NCI-H187 treated with DMSO at 0.1 percent for 48 hours (cell line): ENCODE data around the gene ITPR1.

ENCODE experiments used
- DNase-seq: peaks from one replicate; lab custom pipeline; 2025; lab: John Stamatoyannopoulos, UW

Gene ITPR1

DNA sequence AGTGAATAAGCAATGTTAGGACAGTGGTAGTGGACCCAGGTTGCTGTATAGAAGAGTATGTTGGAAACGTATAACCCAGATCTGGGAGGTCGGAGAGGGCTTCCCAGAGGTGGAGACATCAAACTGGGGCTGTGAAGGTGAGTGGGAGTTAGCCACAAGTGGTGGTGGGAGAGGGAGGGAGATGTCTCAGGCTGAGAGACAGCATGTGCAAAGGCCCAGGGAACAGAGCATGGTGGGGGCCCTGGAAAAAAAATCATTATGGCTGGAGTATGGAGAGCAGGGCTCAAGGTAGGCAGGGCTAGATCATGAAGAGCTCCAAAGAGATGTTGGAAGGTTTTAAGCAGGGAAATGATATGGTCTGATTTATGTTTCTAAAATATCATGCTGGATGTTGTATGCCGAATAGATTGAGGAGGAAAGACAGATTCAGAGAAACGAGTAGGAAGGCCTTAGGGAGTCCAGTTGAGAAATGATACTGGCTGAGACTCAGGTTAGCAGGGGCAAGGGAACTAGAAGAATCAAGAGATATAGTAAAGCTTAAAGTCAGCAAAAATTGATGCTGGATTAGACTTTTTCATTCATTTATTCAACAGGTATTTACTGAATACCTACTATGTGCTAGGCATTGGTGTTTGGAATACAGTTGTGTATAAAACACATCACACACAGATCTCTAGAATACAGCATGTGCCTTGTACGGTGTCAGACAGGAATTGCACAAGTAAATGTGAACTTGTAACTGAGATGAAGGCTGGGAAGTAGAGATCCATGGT lies 17.0 kb downstream of the ITPR1 start:
- no peak for DNase-seq

DNA sequence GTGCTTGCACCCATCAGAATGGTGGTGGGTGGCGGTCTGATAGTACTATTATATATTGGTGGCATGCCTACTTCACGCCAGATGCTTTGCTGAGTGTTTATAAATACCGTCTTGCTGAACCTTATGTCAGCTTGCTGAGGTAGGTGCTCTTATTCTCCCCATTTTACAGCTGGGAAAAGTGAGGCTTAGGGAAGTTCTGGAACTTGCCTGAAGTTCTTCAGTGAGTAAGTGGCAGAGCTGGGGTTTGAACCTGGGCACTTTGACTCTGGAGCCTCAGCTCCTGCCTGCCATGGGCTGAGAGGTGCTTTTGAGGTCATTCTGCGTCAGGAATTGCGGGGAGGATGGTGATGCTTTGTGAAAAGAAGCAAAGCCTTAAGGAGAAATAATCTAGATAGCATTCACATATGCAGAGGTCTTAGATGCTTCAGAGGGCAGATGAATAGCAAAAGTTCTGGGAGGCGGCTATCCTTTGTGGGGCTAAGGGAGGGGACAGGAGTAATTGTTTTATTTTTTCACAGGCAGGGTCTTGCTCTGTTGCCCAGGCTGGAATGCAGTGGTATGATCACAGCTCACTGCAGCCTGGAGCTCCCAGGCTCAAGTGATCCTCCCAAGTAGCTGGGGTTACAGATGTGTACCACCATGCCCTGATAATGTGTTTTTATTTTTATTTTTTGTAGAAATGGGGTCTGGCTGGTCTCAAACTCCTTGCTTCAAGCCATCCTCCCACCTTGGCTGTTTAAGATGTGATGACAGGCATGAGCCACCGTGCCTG lies 18.5 kb downstream of the ITPR1 start:
- DNase-seq: no peak

DNA sequence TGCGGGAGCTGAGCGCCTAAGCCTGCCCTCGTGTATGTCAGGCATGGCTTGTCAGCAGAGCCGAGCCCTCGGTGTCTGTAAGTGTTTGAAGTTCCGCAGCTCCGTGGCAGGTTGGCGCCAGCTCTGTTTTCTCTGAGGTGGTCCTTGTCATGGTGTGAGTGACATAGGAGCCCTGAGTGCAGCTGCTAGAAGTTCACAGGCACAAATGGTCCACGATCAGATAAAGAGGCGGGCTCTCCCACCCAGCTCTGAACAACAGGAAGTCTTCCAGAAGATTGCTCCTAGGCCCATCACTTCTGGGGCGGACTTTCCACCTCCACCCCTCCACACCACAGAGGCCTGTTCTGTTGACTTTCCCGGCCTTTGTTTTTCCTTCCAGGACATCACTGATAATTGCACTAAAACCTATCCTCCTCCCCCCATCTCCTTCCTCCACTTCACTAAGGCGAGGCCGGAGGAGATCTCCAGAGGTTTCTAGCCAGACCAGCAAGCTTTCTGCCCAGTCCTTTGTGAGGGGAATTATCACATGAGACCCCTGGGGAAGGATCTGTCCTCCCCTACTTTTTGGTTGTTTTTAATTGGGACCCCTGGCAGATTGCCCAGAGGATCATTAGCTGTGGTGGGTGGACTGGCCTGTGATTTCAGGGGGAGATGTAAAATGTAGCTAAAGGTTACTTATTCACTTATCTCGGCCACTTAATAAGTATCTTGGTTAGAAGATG lies 19.9 kb downstream of the ITPR1 start:
- DNase-seq: no peak

DNA sequence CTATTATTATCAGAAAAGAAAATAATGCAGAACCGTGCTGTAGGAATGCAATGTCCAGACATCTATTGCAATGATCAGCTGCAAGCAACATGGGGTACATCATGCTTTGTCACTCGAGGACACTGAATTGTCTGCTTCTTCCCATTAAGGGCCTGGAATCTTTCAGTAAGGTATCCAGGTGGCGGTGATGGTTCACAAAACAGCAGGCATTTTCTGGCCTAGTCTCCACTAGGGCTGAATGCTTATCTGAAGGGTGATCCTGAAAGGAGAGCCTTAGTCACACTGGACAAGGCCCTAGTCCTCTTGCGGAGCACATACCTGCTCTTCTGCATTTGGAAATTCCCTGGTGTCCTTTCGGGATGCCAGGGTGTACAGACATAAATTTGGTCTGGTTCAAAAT lies 21.2 kb downstream of the ITPR1 start:
- DNase-seq: no peak

DNA sequence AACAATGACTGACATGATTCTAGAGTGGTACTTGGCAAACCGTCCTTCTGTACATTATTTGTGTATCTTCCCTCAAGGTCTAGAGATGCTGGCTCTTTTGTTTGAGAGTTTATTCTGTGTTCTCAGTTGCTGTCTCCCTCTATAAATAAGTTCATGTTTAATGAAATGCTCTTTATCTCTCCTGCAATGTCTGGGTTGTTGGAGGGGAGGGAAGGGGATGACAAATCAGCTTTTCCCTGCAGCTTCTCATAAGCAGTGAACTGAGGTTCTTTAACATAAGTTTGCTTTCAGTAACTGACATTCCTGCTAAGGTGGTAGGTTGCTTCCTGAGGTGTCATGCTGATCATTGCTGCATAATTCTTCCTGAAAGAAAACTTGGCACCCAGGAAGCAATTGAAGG lies 21.8 kb downstream of the ITPR1 start:
- DNase-seq: no peak

DNA sequence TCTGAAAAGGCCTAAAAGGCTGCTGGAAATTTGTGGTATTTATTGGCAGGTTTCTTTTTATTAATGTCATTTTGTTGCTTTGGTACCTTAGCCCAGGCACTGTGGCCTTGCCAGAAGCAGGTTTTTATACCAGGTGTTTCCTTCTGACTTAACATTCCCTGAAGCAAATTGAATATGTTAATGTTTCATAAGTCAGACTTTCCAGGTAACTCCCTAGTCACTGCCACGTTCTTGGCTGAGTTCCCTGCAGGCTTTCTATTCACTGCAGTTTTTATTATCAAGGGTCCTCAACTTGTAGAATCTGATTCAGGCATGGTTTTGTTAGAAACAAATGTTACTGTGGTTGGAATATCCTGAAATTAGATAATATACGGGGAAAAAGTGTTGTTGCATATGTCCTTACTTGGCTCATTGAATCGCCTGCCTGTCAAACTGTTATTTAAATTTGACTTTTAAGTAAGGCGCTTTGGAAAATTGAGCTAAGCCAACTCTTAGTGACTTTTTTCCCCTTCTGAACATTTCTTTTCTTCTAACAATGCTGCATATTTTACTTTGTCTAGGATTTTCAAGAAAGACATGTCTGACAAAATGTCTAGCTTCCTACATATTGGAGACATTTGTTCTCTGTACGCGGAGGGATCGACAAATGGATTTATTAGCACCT lies 22.9 kb downstream of the ITPR1 start:
- DNase-seq: no peak

DNA sequence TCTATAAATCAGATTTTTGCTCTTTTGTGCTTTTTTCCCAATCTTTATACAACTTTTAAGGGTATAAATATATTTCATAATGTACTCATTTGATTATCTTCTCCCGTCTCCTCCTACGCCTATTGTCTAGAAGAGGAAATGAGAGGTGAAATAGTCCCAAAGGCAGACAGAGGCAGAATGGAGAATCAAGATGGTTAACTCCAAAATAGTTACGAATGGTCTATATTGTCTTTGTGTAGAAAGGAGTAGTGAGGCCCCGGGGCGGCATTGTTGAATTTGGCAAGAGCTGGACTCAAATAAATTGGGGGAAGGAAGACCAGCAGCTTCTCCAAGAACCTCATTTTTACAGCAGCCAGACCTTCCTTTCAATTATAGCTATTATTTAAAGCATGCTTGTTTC lies 23.9 kb downstream of the ITPR1 start:
- no peak for DNase-seq

DNA sequence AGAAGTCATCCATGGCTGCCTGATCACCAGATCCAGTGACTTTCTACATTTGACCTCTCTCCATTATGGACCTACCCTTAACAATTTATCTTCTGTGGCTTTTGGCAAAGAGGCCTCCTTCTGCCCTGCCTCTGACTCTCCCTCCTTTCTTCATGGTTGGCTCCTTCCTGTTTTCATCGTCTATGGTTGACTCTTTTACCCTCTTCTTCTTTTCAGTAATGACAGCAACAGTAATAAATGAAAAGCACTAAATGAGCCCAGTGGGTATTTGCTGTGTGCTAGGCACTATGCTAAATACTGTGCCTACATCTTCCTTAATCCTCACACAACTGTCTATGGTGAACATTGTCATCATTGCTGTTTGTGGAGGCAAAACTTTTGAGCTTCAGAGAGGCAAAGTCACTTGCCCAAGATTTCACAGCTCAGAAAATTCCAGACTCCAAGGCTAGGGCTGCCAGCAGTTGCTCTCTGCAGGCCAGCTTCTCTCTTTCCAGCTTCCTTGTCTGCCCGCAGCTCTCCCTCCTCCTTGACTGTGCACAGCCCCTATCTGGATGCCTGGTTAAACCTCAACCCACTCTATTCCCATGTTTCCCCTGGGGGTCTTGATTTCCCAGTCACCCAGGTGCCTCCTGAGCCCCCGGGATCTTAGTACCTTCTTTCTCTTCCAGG lies 24.6 kb downstream of the ITPR1 start:
- no peak for DNase-seq

DNA sequence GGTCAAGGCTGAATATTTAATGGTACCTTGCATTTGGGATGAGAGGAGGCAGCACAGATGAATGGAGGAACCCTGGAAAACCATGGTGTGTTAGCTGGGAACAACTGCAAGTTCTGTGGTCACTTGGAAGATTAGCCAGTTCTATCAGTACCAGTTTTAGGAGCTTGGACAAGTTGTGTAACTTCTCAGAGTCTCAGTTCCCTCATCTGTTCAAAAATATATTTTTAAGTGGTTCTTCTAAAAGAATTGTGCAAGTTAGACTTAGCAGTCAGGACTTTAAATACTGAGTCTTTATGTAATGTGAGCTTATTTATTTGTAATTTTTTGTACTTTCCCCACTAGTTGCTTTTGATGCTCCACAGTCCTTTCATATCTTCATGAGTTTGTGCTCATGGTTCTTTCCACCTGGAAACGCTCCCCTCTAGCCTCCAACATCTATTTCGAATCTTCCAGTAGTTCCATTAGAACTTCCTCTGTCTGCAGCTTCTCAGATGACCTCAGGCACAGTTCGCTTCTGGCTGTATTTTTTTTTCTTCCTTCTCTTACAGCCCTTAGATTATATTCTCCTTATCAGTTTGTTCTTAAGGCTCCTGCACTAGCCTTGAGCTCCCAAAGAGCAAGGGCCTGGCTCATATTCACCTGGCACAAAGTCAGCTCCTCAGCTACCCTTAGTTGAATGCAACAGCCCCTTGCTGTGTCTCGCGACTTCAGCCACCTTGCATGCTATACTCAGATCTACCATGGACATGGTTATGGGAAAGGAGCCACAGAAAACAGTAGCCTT lies 27.1 kb downstream of the ITPR1 start:
- DNase-seq: no peak

DNA sequence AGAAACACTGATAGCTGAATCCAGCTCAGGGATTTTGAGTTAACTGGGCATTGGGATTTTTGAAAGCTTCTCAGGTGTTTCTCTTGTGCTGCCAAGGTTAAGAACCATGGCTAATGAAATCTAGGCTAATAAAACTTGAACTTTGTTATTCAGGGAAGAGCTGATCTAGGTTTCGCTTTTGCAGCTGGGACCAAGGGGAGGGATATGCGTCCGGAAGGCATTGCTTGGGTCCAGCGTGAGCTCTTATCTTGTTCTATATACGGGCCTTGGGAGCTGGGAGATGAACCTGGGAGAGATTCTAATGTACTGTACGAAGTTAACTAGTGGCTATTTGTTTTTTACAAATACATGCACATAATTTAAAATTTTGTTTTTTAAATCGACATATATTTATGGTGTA lies 29.8 kb downstream of the ITPR1 start:
- DNase-seq: no peak

DNA sequence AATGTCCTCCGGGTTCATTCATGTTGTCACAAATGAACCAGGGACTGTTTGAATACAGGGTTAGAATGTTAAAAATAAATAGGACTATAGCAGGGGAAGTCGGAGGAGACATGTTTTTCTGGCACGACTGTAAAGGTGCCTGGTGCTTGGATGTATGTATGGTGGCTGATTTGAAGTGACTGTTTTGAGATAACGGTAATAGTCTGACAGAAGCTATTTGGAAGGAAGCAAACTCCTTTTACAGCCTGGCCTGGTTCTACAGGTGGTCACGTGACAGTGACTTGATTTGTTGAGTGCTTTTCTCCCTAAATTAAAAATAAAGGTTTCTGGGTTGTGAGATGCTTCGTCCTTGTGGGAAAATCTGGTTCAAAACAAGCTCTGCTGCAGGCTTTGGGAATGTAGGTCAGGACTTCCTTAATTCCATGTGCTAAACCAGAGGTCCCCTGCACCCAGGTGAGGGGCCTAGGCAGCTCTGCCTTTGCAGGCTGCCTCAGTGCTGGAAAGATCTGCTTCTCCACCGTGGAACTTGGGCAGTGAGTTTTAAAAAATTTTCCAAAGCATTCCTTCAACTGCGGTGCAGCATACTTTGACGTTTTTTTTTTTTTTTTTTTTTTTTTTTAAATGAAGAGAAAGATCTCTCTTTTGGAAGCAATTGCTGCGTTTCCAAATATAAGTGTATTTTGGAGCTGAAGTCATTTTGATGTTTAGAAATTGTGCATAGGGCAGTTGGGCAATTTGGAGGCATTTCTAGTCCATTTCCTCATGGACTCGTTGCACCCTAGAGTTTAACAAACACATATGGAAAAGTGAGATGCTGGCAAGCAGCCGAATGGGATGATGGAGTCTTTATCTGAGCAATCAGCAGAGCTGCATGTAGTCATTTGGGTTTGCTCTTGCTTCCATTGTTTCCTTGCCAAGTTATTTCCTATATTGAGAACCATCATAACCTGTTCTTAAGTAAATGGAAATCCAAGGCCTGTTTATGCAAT lies 30.9 kb downstream of the ITPR1 start:
- DNase-seq: no peak

DNA sequence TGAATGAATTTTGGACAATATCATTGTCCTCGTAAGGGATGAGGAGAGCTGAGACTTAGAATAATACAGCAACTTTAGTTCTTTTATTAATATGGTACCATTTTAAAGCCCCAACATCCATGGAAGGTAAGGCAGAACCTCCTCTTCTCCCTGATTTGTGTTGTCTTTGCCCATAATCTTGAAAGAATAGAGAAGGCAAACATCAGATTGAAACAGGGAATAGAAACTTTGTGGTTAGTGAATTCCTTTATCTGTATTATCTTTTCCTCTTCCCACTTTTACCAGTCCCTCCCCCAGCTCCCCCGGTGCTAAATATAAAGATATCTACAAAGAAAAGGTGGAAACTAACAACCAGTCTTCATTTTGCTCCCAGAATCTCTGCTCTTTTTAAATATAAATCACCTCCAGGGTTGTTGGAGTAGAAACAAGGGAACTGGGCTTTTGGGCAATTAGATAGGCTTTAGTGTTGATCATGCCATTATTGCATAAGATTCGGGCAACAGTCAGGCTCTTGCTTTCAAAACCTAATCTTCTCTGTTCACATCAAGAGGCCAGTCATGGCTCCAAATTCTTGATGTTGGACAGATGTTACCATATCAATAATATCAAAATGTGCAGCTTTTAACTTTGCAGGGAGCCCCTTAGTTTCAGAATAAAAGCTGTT lies 32.5 kb downstream of the ITPR1 start:
- no peak for DNase-seq

DNA sequence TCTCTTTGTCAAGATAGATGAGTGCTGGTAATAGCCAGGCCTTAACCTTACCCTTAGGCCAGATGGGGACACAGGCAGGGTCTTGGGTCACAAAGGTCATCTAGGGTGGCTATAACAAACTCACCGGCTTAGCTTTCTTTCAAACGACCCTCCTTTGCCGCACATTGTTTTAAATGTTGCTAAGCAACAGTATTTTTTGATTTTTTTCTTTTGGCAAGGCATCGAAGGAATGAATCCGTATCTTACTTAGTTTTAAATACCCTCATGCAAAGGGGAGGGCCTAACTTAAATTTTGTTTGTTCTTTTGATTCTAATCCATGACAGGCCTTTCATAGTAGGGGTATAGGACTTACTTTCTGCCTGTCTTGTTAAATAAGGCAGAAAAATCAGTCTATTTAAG lies 35.2 kb downstream of the ITPR1 start:
- no peak for DNase-seq

DNA sequence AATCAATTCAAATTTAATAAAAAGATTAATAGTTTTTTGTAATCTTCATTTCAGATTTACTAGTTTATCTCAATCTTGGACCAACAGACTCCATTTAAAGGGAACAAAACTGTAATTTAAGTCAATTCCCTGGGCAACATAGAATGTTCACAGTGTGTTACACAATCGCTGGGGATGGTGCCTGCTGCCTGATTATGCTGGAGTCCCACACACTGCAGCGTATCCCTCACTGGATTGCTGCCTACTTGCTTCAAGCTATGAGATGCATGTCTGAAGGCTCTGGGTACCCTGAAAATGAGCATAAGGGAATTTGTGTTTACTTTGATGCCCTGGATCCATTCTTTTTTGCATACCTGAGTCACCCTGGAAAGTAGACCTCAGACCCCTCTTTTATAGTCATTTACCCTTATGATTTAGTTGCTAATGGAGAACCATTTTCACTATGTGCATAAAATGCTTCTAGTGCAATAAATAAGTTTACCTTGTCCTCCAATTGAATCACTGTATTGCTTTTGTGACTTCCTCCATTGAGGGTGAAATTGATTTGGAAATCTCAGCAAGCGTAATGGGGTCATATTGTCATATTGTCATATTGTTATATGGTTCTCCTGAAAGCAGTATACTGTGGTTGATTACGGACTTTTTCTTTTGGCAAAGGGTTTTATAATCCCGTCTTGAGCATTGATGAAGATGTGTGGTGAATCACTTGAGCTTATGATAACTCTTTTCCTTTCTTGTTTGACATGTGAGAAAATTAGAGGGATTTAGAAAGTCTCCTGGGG lies 35.9 kb downstream of the ITPR1 start:
- no peak for DNase-seq

DNA sequence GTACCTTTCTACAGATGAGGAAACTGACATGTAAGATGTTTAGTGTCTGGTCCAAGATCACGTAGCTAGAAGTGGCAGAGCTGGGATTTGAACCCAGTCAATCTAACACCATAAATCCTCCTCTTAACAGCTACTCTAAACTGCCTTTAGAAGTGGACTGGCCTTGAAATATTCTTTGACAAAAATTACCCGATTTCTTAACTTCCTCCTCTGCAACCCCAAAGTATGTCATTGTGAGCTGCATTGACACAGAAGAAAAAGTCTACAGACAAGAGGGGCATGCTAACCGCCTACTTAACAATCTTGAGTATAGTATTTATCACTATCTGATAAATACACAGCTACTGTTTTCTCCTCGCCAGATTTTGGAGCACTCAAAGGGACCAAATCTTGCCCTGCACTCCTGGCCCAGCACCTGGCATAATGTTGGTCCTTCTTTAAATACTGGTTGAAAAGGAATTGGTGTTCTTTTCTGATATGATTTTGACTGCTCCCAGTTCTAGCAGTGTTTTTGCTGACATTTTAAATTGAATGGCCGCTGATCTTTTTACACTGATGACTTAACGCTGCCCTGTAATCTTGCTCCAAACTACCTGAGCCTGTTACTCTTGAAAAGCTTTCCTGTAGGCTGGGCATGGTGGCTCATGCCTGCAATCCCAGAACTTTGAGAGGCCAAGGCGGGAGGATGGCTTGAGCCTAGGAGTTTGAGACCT lies 36.9 kb downstream of the ITPR1 start:
- no peak for DNase-seq

DNA sequence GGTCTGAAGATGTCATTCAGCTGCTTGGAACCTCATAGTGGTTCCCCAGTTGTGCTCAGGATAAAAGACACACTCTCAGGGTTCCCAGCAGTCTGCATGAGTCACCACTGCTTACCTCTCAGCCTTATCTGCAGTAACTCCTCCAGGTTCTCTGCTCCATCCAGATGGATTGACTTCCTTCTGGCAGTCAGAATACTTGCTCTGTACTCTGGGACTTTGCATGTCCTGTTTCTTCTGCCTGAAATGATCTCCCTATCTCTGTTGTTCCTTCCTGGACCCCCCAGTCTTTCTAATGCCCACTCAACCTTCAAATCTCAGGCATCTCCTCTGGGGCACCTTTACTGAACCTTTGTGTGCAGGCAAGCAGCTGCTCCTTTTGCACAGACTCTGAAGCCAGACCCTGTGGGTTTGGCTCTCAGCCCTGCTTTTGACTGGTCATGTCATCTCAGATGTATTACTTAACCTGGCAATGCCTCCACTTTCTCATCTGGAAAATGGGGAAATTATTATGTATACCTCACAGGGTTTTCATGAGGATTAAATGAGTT lies 38.4 kb downstream of the ITPR1 start:
- DNase-seq: no peak

DNA sequence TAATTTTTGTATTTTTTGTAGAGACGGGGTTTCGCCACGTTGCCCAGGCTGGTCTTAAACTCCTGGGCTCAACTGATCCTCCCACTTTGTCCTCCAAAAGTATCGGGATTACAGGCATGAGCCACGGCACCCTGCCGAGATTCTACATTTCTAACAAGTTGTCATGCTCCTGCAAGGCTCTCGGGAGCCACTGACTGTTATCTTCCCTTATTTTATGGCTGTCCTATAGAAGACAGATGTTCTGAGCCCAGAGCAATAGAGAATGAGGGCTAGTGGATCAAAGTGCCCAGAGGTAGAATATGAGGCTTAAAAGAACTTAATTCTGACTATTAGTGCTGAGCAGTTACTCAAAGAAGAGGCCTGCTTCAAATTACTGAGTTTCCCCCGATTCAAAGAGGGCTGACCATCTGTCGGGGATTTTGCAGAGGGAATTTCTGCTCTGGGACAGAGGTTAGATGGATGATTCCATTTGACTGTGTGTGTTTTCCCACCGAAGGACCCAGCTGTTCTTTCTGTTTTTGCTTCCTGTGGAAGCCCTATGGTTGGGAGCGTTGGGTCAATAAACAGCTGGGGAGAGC lies 39.5 kb downstream of the ITPR1 start:
- no peak for DNase-seq
